Upper lobe of left lung (tissue), 4 donors: ENCODE data around the gene MBNL2.

Source experiments
- POLR2A ChIP-seq, 4 donors: fragments of 450-650 bp; IDR thresholded peaks; one replicate each; pipeline ENCODE4 v1.5.1; 2016 to 2017; ENCODE audit warnings: antibody characterized with exemption in 4 of 4, mild to moderate bottlenecking in 2 of 4
- TF ChIP-seq, protein P1 (sequence below), 6 experiments: fragments of 450-650 bp in 4 of 6; fragments of 200-600 bp in 2 of 6; sonication (generic) in 2 of 6; IDR thresholded peaks; one replicate each; pipeline ENCODE4 v1.5.1; 2016 to 2019; ENCODE audit warnings: antibody characterized with exemption in 6 of 6

DNA sequence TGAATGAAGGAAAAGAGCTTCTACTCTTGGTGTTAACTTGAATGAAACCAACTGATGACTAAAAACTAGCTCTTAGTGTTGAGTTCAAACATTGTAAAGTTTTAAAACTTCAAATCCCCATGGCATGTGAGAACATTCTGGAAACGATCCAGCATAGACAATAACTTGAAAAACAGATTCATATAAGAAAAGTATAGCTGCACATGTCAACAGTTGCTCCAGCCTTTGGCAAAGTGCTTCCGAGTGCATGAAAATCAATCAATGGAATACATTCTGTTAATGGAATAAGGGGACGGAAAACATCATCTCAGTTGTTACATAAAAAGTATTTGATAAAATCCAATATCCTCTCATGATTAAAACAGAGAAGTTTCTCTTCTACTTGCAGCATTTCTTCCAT is 89.8 kb downstream of the MBNL2 start:
- TF ChIP-seq POLR2A (IDR thresholded peaks at IDR 0.05) = no peak
- TF ChIP-seq, protein P1, sequence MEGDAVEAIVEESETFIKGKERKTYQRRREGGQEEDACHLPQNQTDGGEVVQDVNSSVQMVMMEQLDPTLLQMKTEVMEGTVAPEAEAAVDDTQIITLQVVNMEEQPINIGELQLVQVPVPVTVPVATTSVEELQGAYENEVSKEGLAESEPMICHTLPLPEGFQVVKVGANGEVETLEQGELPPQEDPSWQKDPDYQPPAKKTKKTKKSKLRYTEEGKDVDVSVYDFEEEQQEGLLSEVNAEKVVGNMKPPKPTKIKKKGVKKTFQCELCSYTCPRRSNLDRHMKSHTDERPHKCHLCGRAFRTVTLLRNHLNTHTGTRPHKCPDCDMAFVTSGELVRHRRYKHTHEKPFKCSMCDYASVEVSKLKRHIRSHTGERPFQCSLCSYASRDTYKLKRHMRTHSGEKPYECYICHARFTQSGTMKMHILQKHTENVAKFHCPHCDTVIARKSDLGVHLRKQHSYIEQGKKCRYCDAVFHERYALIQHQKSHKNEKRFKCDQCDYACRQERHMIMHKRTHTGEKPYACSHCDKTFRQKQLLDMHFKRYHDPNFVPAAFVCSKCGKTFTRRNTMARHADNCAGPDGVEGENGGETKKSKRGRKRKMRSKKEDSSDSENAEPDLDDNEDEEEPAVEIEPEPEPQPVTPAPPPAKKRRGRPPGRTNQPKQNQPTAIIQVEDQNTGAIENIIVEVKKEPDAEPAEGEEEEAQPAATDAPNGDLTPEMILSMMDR (IDR thresholded peaks at IDR 0.05) = no peak
